Heart right ventricle (tissue), 16 donors: ENCODE results near the gene ROBO1. TPM values are rescaled to one million over a fixed set of nuclear protein-coding genes. Genes with fewer than 3 reads are reported as not detected.
A peak's percentile ranks its signal among the peaks of the same experiment; 100 is the strongest.
"Not testable (repeated sequence)": the region's sequence is repeated elsewhere in the genome, so short reads cannot be mapped to it uniquely, and the experiment has no call there.

Experiments used
- ATAC-seq, 8 donors: fragments of 200-7000 bp; cut with Tn5 transposase; one replicate each; pipeline ENCODE4 v1.9.1; 2020; ENCODE audit warnings: mild to moderate bottlenecking in 8 of 8, moderate library complexity in 8 of 8, moderate number of reproducible peaks in 1 of 8
- DNase-seq, 2 donors: peaks; one replicate each; pipeline ENCODE4 v3.0.0-alpha.2; 2020
- H3K27ac ChIP-seq, 10 donors: fragments of 200-600 bp; sonication (generic) in 2 of 10; one replicate each; pipeline versions ENCODE4 v1.5.0 to v1.8.0; 2020 to 2022; ENCODE audit warnings: mild to moderate bottlenecking in 3 of 10
- H3K27me3 ChIP-seq, 7 donors: fragments of 200-600 bp; one replicate each; pipeline ENCODE4 v1.8.0; 2021 to 2022; ENCODE audit warnings: mild to moderate bottlenecking in 2 of 7
- H3K36me3 ChIP-seq, 9 donors: fragments of 200-600 bp; sonication (generic) in 1 of 9; one replicate each; pipeline versions ENCODE4 v1.5.0 to v1.8.0; 2020 to 2022; ENCODE audit warnings: mild to moderate bottlenecking in 2 of 9
- H3K4me1 ChIP-seq, 9 donors: fragments of 200-600 bp; sonication (generic) in 1 of 9; one replicate each; pipeline versions ENCODE4 v1.5.0 to v1.8.0; 2020 to 2022; ENCODE audit warnings: mild to moderate bottlenecking in 4 of 9
- H3K4me3 ChIP-seq, 10 donors: fragments of 200-600 bp; sonication (generic) in 2 of 10; one replicate each; pipeline versions ENCODE4 v1.5.0 to v1.8.0; 2020 to 2022; ENCODE audit warnings: mild to moderate bottlenecking in 7 of 10, moderate library complexity in 2 of 10
- H3K9me3 ChIP-seq, 11 donors: fragments of 200-600 bp in 10 of 11; sonication (generic) in 2 of 11; one replicate each; pipeline versions ENCODE4 v1.5.0 to v1.8.0; 2013 to 2022; ENCODE audit warnings: mild to moderate bottlenecking in 2 of 11, control low read depth in 1 of 11, moderate library complexity in 1 of 11
- WGBS, 2 donors: extraction: QIAGEN DNeasy Blood & Tissue Kit; methylation state at CpG; one replicate each; pipeline ENCODE4 v1.1.7; 2013; ENCODE audit warnings: inconsistent platforms in 1 of 2; 5-methylcytosine and 5-hydroxymethylcytosine counted together
- intact Hi-C, 10 donors: fragments of 100-400 bp; cut with DNase I; formaldehyde crosslinking; loops; one replicate each; pipeline versions ENCODE4 v1.11.1 to v1.14.2; 2022
- polyA plus RNA-seq, 2 donors: library from polyadenylated mRNA; stranded (reverse); fragments of 200-250 nt; gene quantifications; one replicate each; pipeline ENCODE4 v1.2.3, GENCODE V29; 2013
- total RNA-seq, 10 donors: library from RNA; stranded (reverse); fragmentation: NEBNext Ultra II Directional in 3 of 10; extraction: Animal tissue kit (Norgen Biotek cat#: 25700) in 3 of 10; gene quantifications; one replicate each; pipeline versions ENCODE4 v1.2.1 to v1.2.4, GENCODE V29; 2021 to 2023
- TF ChIP-seq, protein P1 (sequence below), 9 donors: fragments of 200-600 bp; sonication (generic) in 2 of 9; IDR thresholded peaks; one replicate each; pipeline versions ENCODE4 v1.5.0 to v1.8.0; 2021 to 2022; ENCODE audit warnings: antibody characterized with exemption in 9 of 9, mild to moderate bottlenecking in 5 of 9, moderate library complexity in 1 of 9
- donor health status: Arrhythmogenic right ventricular cardiomyopathy.
- donor health status: ischemic (EF 13 %, LVEDD 7.1; RV severe dilation, severe dysfunction).
- donor health status: healthy with polysubstance abuse.
- donor health status: DM: no; HTN: yes; CAD: no.
- donor health status: DM: no; HTN: no; CAD: no.
- donor health status: ischemic (EF 25% LVEDD 6.9; RV normal size, moderate dysfunction).
- donor health status: ischemic (EF 25% LVEDD 5.7; RV mildly dilated, moderate dysfunction).
- donor health status: healthy.
- donor health status: DM: yes; HTN: yes; CAD: no.
- donor health status: Ischemic cardiomyopathy.
- donor health status: ischemic (EF 35%, LVEDD 5.7; RV mildly dilated, moderate dysfunction).
- donor health status: nonischemic (EF 11% LVEDD 7.7; RV severe dilation, severe dysfunction).
- donor health status: DM: yes; HTN: yes; CAD: no.
- donor health status: PGD.
- donor health status: ischemic (EF 29% LVEDD 5.4; RV normal size, mild dysfunction).
- donor health status: nonischemic (EF 23%, LVEDD 6.1; RV moderate dilation, normal function).

Gene ROBO1
- total and polyA plus RNA-seq, 12 donors: 2.8 to 13.9 (median 5.6) TPM

DNA sequence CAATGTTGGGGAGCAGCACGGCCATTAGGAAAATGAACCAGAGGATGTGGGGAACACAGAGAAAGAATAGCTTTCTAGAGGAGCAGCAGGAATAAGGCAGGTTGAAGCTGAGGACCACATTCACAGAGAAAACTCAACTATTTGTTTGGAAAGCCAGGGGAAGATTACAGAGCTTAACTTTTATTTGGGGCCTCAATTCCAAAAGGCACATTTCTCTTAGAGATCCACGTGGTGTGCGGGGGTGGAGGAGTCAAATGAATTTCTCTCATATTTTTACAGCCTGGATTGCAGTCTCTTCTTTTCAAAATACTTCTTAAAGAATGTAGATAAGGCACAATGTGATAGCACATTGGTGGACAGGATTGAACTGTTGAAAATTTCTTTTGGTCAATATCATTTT lies 253.7 kb downstream of the ROBO1 start:
- ATAC-seq: no peak
- no peaks in the 10 kb centered on the region for H3K36me3 ChIP-seq
- peaks cover 0 to 5% (median 0%) of the 10 kb centered on the region in 7 donors for H3K27me3 ChIP-seq
- intact Hi-C loops: loop anchor here in 1 of 10 donors (10.0 kb wide), 1 partner anchor 1181 kb away; no protein-coding TSS in a partner anchor
- TF ChIP-seq, protein P1, sequence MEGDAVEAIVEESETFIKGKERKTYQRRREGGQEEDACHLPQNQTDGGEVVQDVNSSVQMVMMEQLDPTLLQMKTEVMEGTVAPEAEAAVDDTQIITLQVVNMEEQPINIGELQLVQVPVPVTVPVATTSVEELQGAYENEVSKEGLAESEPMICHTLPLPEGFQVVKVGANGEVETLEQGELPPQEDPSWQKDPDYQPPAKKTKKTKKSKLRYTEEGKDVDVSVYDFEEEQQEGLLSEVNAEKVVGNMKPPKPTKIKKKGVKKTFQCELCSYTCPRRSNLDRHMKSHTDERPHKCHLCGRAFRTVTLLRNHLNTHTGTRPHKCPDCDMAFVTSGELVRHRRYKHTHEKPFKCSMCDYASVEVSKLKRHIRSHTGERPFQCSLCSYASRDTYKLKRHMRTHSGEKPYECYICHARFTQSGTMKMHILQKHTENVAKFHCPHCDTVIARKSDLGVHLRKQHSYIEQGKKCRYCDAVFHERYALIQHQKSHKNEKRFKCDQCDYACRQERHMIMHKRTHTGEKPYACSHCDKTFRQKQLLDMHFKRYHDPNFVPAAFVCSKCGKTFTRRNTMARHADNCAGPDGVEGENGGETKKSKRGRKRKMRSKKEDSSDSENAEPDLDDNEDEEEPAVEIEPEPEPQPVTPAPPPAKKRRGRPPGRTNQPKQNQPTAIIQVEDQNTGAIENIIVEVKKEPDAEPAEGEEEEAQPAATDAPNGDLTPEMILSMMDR (IDR thresholded peaks at IDR 0.05): no peak
- H3K27ac ChIP-seq: no peak overlapping the region
- no peak for DNase-seq
- H3K4me1 ChIP-seq: peaks cover 0 to 6% (median 0%) of the 10 kb centered on the region in 9 donors
- H3K4me3 ChIP-seq: no peak overlapping the region
- WGBS, 2 donors: 67 to 73% methylated on average over 3 of the region's 3 CpGs
- H3K9me3 ChIP-seq: peaks cover 0 to 5% (median 0%) of the 10 kb centered on the region in 11 donors

DNA sequence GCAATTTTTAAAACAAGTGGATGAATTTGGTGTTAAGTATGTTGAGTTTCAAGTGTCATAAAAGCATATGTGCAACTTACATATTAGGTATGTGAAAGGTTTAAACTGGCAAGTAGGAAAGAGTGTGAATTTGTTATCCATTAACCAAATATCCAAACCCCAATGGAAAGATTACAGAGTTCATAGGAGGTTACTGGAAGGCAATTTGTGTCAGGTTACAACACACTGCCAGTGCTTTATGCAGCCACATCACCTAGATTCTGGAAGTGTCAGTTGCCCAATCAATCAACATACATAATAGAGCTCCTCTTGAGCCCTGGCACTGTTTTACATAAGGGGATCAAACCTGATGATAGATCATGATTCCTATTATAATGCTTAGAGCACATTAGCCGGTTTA lies 261.0 kb downstream of the ROBO1 start:
- TF ChIP-seq, protein P1 (IDR thresholded peaks at IDR 0.05): no peak
- Histone ChIP-seq H3K27ac (no peak overlapping the region), H3K27me3 (no peaks in the 10 kb centered on the region), H3K4me3 (no peak overlapping the region), H3K4me1 (no peaks in the 10 kb centered on the region), H3K36me3 (no peaks in the 10 kb centered on the region), H3K9me3 (peaks cover 0 to 10% (median 0%) of the 10 kb centered on the region in 11 donors)
- intact Hi-C loops: loop anchor here in 1 of 10 donors (10.0 kb wide), 1 partner anchor 842 kb away; no protein-coding TSS in a partner anchor
- WGBS, 2 donors: 89% methylated on average over 1 of the region's 1 CpG
- DNase-seq: no peak
- ATAC-seq: no peak

GRCh38 chr3:79502216-79502681 lies 265.5 kb downstream of the ROBO1 start:
- intact Hi-C loops: loop anchor here in 1 of 10 donors (10.0 kb wide), 1 partner anchor 837 kb away; no protein-coding TSS in a partner anchor
- not testable (repeated sequence) for ATAC-seq, H3K27me3 ChIP-seq, H3K4me3 ChIP-seq, H3K4me1 ChIP-seq, H3K9me3 ChIP-seq, DNase-seq, H3K36me3 ChIP-seq, H3K27ac ChIP-seq
- WGBS, 2 donors: 90 to 94% methylated on average over 34 to 39 of the region's 39 CpGs

- no peaks in the 10 kb centered on the region for H3K27me3 ChIP-seq
- no peak overlapping the region for H3K27ac ChIP-seq
- H3K4me3 ChIP-seq: no peak overlapping the region
- DNase-seq: no peak
- intact Hi-C loops: loop anchor here in 4 of 10 donors (5.0 to 10.0 kb wide), 2 partner anchors 835 to 843 kb away; no protein-coding TSS in a partner anchor
- no peaks in the 10 kb centered on the region for H3K4me1 ChIP-seq
- H3K9me3 ChIP-seq: peaks cover 0 to 10% (median 0%) of the 10 kb centered on the region in 11 donors
- 30 to 32% methylated on average over 7 of the region's 7 CpGs for WGBS, 2 donors
- H3K36me3 ChIP-seq: no peaks in the 10 kb centered on the region
- TF ChIP-seq, protein P1 (IDR thresholded peaks at IDR 0.05): peak; percentile 43 to 68 (median 59)
- no peak for ATAC-seq
Measured at GRCh38 chr3:79497447-79498111, 270.2 kb downstream of the ROBO1 start.
